PC-3 (cell line): ENCODE data around the gene CEP83.
"Not testable (repeated sequence)": the region's sequence is repeated elsewhere in the genome, so short reads cannot be mapped to it uniquely, and the experiment has no call there.

Source experiments
- EZH2phosphoT487 ChIP-seq: fragments of 300-600 bp; sonication (generic); IDR thresholded peaks from 2 replicates; pipeline ENCODE4 v1.6.1; 2018; ENCODE audit warnings: mild to moderate bottlenecking, antibody characterized with exemption, low read length, borderline replicate concordance
- TF ChIP-seq, protein P1 (sequence below): fragments of 300-600 bp; sonication (generic); conservative IDR thresholded peaks from 2 replicates; pipeline ENCODE4 v1.5.1; 2017; ENCODE audit warnings: antibody characterized with exemption, low read depth, mild to moderate bottlenecking, low read length

DNA sequence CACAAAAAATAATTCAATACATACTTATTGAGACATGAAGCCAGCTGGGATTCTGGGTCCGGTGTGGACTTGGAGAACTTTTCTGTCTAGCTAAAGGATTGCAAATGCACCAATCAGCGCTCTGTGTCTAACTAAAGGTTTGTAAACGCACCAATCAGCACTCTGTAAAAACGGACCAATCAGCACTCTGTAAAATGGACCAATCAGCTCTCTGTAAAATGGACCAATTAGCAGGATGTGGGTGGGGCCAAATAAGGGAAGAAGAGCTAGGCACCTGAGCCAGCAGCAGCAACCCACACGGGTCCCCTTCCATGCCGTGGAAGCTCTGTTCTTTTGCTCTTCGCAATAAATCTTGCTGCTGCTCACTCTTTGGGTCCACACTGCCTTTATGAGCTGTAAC, 5.3 kb downstream of the CEP83 start:
- TF ChIP-seq, protein P1, sequence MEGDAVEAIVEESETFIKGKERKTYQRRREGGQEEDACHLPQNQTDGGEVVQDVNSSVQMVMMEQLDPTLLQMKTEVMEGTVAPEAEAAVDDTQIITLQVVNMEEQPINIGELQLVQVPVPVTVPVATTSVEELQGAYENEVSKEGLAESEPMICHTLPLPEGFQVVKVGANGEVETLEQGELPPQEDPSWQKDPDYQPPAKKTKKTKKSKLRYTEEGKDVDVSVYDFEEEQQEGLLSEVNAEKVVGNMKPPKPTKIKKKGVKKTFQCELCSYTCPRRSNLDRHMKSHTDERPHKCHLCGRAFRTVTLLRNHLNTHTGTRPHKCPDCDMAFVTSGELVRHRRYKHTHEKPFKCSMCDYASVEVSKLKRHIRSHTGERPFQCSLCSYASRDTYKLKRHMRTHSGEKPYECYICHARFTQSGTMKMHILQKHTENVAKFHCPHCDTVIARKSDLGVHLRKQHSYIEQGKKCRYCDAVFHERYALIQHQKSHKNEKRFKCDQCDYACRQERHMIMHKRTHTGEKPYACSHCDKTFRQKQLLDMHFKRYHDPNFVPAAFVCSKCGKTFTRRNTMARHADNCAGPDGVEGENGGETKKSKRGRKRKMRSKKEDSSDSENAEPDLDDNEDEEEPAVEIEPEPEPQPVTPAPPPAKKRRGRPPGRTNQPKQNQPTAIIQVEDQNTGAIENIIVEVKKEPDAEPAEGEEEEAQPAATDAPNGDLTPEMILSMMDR = not testable (repeated sequence)
- TF ChIP-seq EZH2phosphoT487 = not testable (repeated sequence)
